HL-60 (cell line): ENCODE data around the gene WNT7B.

Experiments
- DNase-seq, 2 experiments: peaks; one replicate each; pipeline ENCODE4 v3.0.0-alpha.2; 2010 to 2020; ENCODE audit warnings: low read depth in 1 of 2, low spot score in 1 of 2
- H3K27ac ChIP-seq: fragments of 250-450 bp; sonication (Bioruptor Pico); replicated peaks from 2 replicates; pipeline ENCODE4 v1.5.1; 2020; ENCODE audit warnings: mild to moderate bottlenecking, moderate library complexity
- H3K27me3 ChIP-seq: fragments of 250-450 bp; sonication (Bioruptor Pico); 2 replicates; pipeline ENCODE4 v1.5.1; 2021; ENCODE audit warnings: mild to moderate bottlenecking, moderate library complexity; ENCODE audit not compliant: insufficient read depth, poor library complexity, severe bottlenecking
- H3K4me3 ChIP-seq: replicated peaks from 2 replicates; pipeline ENCODE4 v1.5.1; 2011; ENCODE audit warnings: mild to moderate bottlenecking, control low read depth, low read length; ENCODE audit not compliant: insufficient read depth
- CTCF ChIP-seq: IDR thresholded peaks from one replicate; pipeline ENCODE4 v1.5.1; 2011; ENCODE audit warnings: low read length, control low read depth, inconsistent platforms; ENCODE audit not compliant: insufficient read depth
- GABPA ChIP-seq: IDR thresholded peaks from 2 replicates; pipeline ENCODE4 v1.6.1; 2012; ENCODE audit warnings: low read depth
- POLR2AphosphoS5 ChIP-seq: IDR thresholded peaks from 2 replicates; pipeline ENCODE4 v1.6.1; 2012; ENCODE audit warnings: low read depth
- REST ChIP-seq: IDR thresholded peaks from 2 replicates; pipeline ENCODE4 v1.6.1; 2012; ENCODE audit warnings: low read depth; ENCODE audit not compliant: insufficient replicate concordance
- SPI1 ChIP-seq: IDR thresholded peaks from 2 replicates; pipeline ENCODE4 v1.6.1; 2012; ENCODE audit warnings: low read depth, mild to moderate bottlenecking, borderline replicate concordance

Gene WNT7B

GRCh38 chr22:45914309-45914708 is 62.7 kb downstream of the WNT7B start:
- H3K4me3 ChIP-seq = no peak overlapping the region
- DNase-seq = no peak
- peaks cover 17% of the 10 kb centered on the region for H3K27me3 ChIP-seq
- TF ChIP-seq SPI1 = no peak
- no peak for TF ChIP-seq REST
- TF ChIP-seq POLR2AphosphoS5 = no peak
- no peak for TF ChIP-seq GABPA
- no peak for TF ChIP-seq CTCF
- no peak overlapping the region for H3K27ac ChIP-seq

- Histone ChIP-seq H3K27me3 (peaks cover 4% of the 10 kb centered on the region), H3K4me3 (no peak overlapping the region), H3K27ac (no peak overlapping the region)
- no peak for DNase-seq
- no peak for TF ChIP-seq CTCF
- TF ChIP-seq GABPA = no peak
- TF ChIP-seq REST = no peak
- no peak for TF ChIP-seq POLR2AphosphoS5
- TF ChIP-seq SPI1 = no peak
Observed at GRCh38 chr22:45912910-45913309, 64.1 kb downstream of the WNT7B start.

- Histone ChIP-seq H3K4me3 (no peak overlapping the region), H3K27me3 (no peaks in the 10 kb centered on the region), H3K27ac (no peak overlapping the region)
- TF ChIP-seq REST (no peak), GABPA (no peak)
- peak; percentile 56 to 64 for DNase-seq
Observed at GRCh38 chr22:45911601-45912271, 65.2 kb downstream of the WNT7B start.
